ENCODE results near the gene C12orf42.

Gene C12orf42

DNA sequence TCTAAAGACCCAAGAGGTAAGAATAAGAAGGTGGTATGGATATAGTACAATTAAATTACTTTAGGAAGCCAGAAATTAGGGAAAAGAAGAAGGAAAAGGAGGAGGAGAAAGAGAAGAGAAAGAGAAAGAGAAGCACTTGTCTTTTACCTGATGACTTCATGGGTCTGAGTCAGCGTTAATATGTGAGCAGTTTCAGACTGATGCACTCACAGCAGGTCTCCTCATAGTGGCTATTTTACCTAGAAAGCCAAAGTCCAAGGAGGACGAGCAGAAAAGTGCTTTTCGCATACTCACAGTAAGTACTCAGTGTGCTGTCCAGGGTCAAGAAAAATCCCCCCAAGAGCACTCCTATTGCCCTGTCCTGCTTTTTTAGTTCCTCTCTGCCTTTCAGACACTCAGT, 222.1 kb downstream of the C12orf42 start:
- H2AFZ ChIP-seq (ENCODE audit: low read depth, low read length, severe bottlenecking): no peak overlapping the region
- H3K4me2 ChIP-seq (ENCODE audit: low read depth, low read length, poor library complexity, severe bottlenecking): no peak overlapping the region

GRCh38 chr12:103272949-103273348, 222.8 kb downstream of the C12orf42 start:
- Histone ChIP-seq H3K27ac (ENCODE audit: low read depth, low read length) (no peak overlapping the region), H4K20me1 (ENCODE audit: low read depth, low read length) (no peaks in the 10 kb centered on the region), H3K9me3 (ENCODE audit: insufficient read depth, low read length) (no peaks in the 10 kb centered on the region), H3K9me2 (replicated peaks; ENCODE audit: insufficient read depth, low read length) (no peaks in the 10 kb centered on the region), H3K79me2 (ENCODE audit: insufficient read depth, low read length) (no peaks in the 10 kb centered on the region), H3K27me3 (ENCODE audit: low read length) (no peaks in the 10 kb centered on the region), H3K36me3 (ENCODE audit: low read length) (no peaks in the 10 kb centered on the region), H3K4me3 (ENCODE audit: insufficient read depth, low read length, poor library complexity, severe bottlenecking) (no peak overlapping the region), H2AFZ (ENCODE audit: low read depth, low read length, severe bottlenecking) (no peak overlapping the region), H3K4me2 (ENCODE audit: low read depth, low read length, poor library complexity, severe bottlenecking) (no peak overlapping the region), H3F3A (ENCODE audit: insufficient read depth) (no peaks in the 10 kb centered on the region), H3K9ac (ENCODE audit: low read length) (no peak overlapping the region)
- TF ChIP-seq EZH2phosphoT487 (conservative IDR thresholded peaks at IDR 0.05; ENCODE audit: low read length) (no peak), CTCF (IDR thresholded peaks at IDR 0.05; ENCODE audit: insufficient read depth, low read length, poor library complexity, severe bottlenecking) (no peak)

More for the DNA sequence above, 222.1 kb downstream of the C12orf42 start:
- Histone ChIP-seq H3K27me3 (ENCODE audit: low read length) (no peaks in the 10 kb centered on the region), H4K20me1 (ENCODE audit: low read depth, low read length) (no peaks in the 10 kb centered on the region), H3K9me3 (ENCODE audit: insufficient read depth, low read length) (no peaks in the 10 kb centered on the region), H3K4me3 (ENCODE audit: insufficient read depth, low read length, poor library complexity, severe bottlenecking) (no peak overlapping the region), H3K9ac (ENCODE audit: low read length) (no peak overlapping the region), H3K27ac (ENCODE audit: low read depth, low read length) (no peak overlapping the region), H3K9me2 (replicated peaks; ENCODE audit: insufficient read depth, low read length) (no peaks in the 10 kb centered on the region), H3K36me3 (ENCODE audit: low read length) (no peaks in the 10 kb centered on the region), H3F3A (ENCODE audit: insufficient read depth) (no peaks in the 10 kb centered on the region), H3K79me2 (ENCODE audit: insufficient read depth, low read length) (no peaks in the 10 kb centered on the region)
- TF ChIP-seq EZH2phosphoT487 (conservative IDR thresholded peaks at IDR 0.05; ENCODE audit: low read length) (no peak), CTCF (IDR thresholded peaks at IDR 0.05; ENCODE audit: insufficient read depth, low read length, poor library complexity, severe bottlenecking) (no peak)

GRCh38 chr12:103269946-103270345, 225.8 kb downstream of the C12orf42 start:
- Histone ChIP-seq H3K27ac (ENCODE audit: low read depth, low read length) (no peak overlapping the region), H3K9me2 (replicated peaks; ENCODE audit: insufficient read depth, low read length) (no peaks in the 10 kb centered on the region), H3K4me3 (ENCODE audit: insufficient read depth, low read length, poor library complexity, severe bottlenecking) (no peak overlapping the region), H3F3A (ENCODE audit: insufficient read depth) (no peaks in the 10 kb centered on the region), H2AFZ (ENCODE audit: low read depth, low read length, severe bottlenecking) (no peak overlapping the region), H3K4me2 (ENCODE audit: low read depth, low read length, poor library complexity, severe bottlenecking) (no peak overlapping the region), H3K79me2 (ENCODE audit: insufficient read depth, low read length) (no peaks in the 10 kb centered on the region), H4K20me1 (ENCODE audit: low read depth, low read length) (no peaks in the 10 kb centered on the region), H3K9ac (ENCODE audit: low read length) (no peak overlapping the region), H3K9me3 (ENCODE audit: insufficient read depth, low read length) (no peaks in the 10 kb centered on the region), H3K36me3 (ENCODE audit: low read length) (no peaks in the 10 kb centered on the region), H3K27me3 (ENCODE audit: low read length) (no peaks in the 10 kb centered on the region)
- TF ChIP-seq EZH2phosphoT487 (conservative IDR thresholded peaks at IDR 0.05; ENCODE audit: low read length) (no peak), CTCF (IDR thresholded peaks at IDR 0.05; ENCODE audit: insufficient read depth, low read length, poor library complexity, severe bottlenecking) (no peak)
